Measurements from ENCODE around the gene ACOXL. TPM values are rescaled to one million over a fixed set of nuclear protein-coding genes. Genes with fewer than 3 reads are reported as not detected.

The ACOXL gene
- total and polyA plus RNA-seq, 2 of the 8 experiments (the other 6 are each of a cell fraction or from before 2014, with no cell fraction given) = 11.4 to 20.6 TPM

GRCh38 chr2:111165084-111165483, 432.7 kb downstream of the ACOXL start:
- Histone ChIP-seq H3K4me3 (ENCODE audit: extremely low read depth in 1 of 4, insufficient read depth in 2 of 4, low read depth in 3 of 4, low read length in 4 of 4) (no peak overlapping the region), H4K8ac (ENCODE audit: extremely low read depth, insufficient read depth, low read length) (no peak overlapping the region)
- TF ChIP-seq NRF1 (IDR thresholded peaks at IDR 0.05; ENCODE audit: low read depth, low read length) = no peak
- no peak for TF ChIP-seq CBX8 (IDR thresholded peaks at IDR 0.05; ENCODE audit: borderline replicate concordance, low read depth, low read length)
- TF ChIP-seq ASH2L (IDR thresholded peaks at IDR 0.05; ENCODE audit: low read length) = no peak
- TF ChIP-seq KDM1A (IDR thresholded peaks at IDR 0.05; ENCODE audit: borderline replicate concordance, low read length) = no peak
- no peak for TF ChIP-seq SIRT6 (IDR thresholded peaks at IDR 0.05; ENCODE audit: low read length)

More at GRCh38 chr2:111165084-111165483, 432.7 kb downstream of the ACOXL start:
- no peak overlapping the region for H2BK15ac ChIP-seq (ENCODE audit: low read length)
- H3K9ac ChIP-seq (replicated peaks in 1 of 4; ENCODE audit: extremely low read depth in 1 of 4, low read depth in 3 of 4, low read length in 3 of 4) = no peak overlapping the region
- H2BK20ac ChIP-seq (ENCODE audit: low read length) = no peak overlapping the region
- POLR2A ChIA-PET (ENCODE audit: partially characterized antibody) = no interaction called here
- H3K4me2 ChIP-seq (ENCODE audit: insufficient read depth in 1 of 2, low read depth in 2 of 2, low read length in 2 of 2) = no peak overlapping the region
- no peaks in the 10 kb centered on the region for H3K23me2 ChIP-seq (ENCODE audit: low read depth, low read length)
- no peaks in the 10 kb centered on the region for H3K9me3 ChIP-seq (ENCODE audit: insufficient read depth in 2 of 2, low read depth in 1 of 2, low read length in 1 of 2)
- no peak overlapping the region for H2BK120ac ChIP-seq (replicated peaks; ENCODE audit: low read depth, low read length)
- H3K36me3 ChIP-seq (ENCODE audit: control insufficient read depth in 2 of 4, insufficient read depth in 4 of 4, low read length in 3 of 4) = peaks cover 4 to 32% (median 10%) of the 10 kb centered on the region in 4 experiments; a peak in 5 of 8 replicates
- no peak overlapping the region for H3K18ac ChIP-seq (ENCODE audit: extremely low read depth, low read length)
- H3K79me1 ChIP-seq (ENCODE audit: low read depth, low read length) = peaks cover 2% of the 10 kb centered on the region; the same call in 1 of the 2 replicates
- FAIRE-seq (no peak), DNase-seq (ENCODE audit: low read depth in 1 of 2, low spot score in 2 of 2) (no peak)
- no peak overlapping the region for H3K14ac ChIP-seq (ENCODE audit: insufficient read length)
- peaks cover 5 to 19% (median 9%) of the 10 kb centered on the region in 4 experiments for H3K4me1 ChIP-seq (replicated peaks in 1 of 4; ENCODE audit: control insufficient read depth in 3 of 4, insufficient read depth in 4 of 4, low read length in 3 of 4)
- H4K91ac ChIP-seq (replicated peaks; ENCODE audit: insufficient read length, low read length) = no peak overlapping the region
- no peak overlapping the region for H4K5ac ChIP-seq (ENCODE audit: insufficient read length, low read depth, low read length)
- H3K23ac ChIP-seq (ENCODE audit: insufficient read length) = no peak overlapping the region
- H3K27me3 ChIP-seq (replicated peaks in 1 of 4; ENCODE audit: control insufficient read depth in 3 of 4, extremely low read depth in 1 of 4, insufficient read depth in 3 of 4, low read length in 3 of 4) = no peaks in the 10 kb centered on the region
- H3K4ac ChIP-seq (replicated peaks; ENCODE audit: insufficient read length, low read depth, low read length) = no peak overlapping the region
- peaks cover 2 to 6% of the 10 kb centered on the region in 2 experiments for H4K20me1 ChIP-seq (replicated peaks in 1 of 2; ENCODE audit: control insufficient read depth in 1 of 2, insufficient read depth in 2 of 2, low read length in 2 of 2)
- no peak overlapping the region for H2AFZ ChIP-seq (ENCODE audit: low read length)
- no peak overlapping the region for H2AK5ac ChIP-seq (ENCODE audit: low read depth, low read length)
- no peak overlapping the region for H2BK12ac ChIP-seq (ENCODE audit: low read depth, low read length)
- no peak overlapping the region for H3K27ac ChIP-seq (ENCODE audit: low read depth, low read length)
- H3K79me2 ChIP-seq (ENCODE audit: control insufficient read depth in 1 of 2, insufficient read depth in 2 of 2, low read length in 2 of 2) = no peaks in the 10 kb centered on the region
- H3K56ac ChIP-seq (replicated peaks; ENCODE audit: insufficient read length, low read depth, low read length) = no peak overlapping the region
- no peak overlapping the region for H2BK5ac ChIP-seq (ENCODE audit: low read depth, low read length)
- CTCF ChIA-PET (ENCODE audit: partially characterized antibody) = no interaction called here
- 93% methylated on average over 7 of the region's 7 CpGs; no CpG with 5 or more reads in 1 of the 2 experiments for WGBS, 2 experiments (ENCODE audit: extremely low coverage in 1 of 2, insufficient coverage in 1 of 2, insufficient read length in 1 of 2, insufficient replicate concordance in 2 of 2, low coverage in 1 of 2, low lambda C conversion rate in 2 of 2, missing lambda C conversion rate in 1 of 2)
